Right renal cortex interstitium (tissue), 3 donors: Measurements from ENCODE around the gene HOXD12. TPM values are rescaled to one million over a fixed set of nuclear protein-coding genes. Genes with fewer than 3 reads are reported as not detected.

ENCODE experiments used
- DNase-seq, 3 donors: peaks; one replicate each; pipeline ENCODE4 v3.0.0-alpha.2; 2013; ENCODE audit warnings: low read depth in 3 of 3, low spot score in 2 of 3
- polyA plus RNA-seq, 3 donors: library from polyadenylated mRNA; unstranded; fragments of 120-200 nt; gene quantifications; one replicate each; pipeline ENCODE4 v1.2.1, GENCODE V29; 2013; ENCODE audit not compliant: insufficient read length in 3 of 3

The HOXD12 gene
- polyA plus RNA-seq, 3 donors = 0.24 to 0.42 (median 0.28) TPM

GRCh38 chr2:176092270-176093144, 7.1 kb upstream of the HOXD12 start, which contains the start of gene HOXD13:
HOXD13 (plus strand) TSS chr2:176092721; CDS start chr2:176092891, 170 bp downstream.
- no peak for DNase-seq

DNA sequence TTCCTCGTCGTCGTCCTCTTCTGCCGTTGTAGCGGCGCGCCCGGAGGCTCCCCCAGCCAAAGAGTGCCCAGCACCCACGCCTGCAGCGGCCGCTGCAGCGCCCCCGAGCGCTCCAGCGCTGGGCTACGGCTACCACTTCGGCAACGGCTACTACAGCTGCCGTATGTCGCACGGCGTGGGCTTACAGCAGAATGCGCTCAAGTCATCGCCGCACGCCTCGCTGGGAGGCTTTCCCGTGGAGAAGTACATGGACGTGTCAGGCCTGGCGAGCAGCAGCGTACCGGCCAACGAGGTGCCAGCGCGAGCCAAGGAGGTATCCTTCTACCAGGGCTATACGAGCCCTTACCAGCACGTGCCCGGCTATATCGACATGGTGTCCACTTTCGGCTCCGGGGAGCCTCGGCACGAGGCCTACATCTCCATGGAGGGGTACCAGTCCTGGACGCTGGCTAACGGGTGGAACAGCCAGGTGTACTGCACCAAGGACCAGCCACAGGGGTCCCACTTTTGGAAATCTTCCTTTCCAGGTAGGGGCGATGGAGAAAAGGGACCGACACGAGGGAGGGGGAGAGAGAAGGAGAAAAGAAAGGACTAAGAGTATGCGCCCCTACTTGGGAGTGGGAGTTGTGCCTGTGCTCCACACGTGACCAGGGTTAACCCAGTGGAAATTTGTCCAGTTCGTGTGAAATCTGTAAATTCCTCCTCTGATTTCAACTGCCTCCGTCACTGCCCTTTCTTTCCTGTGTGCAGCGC, 6.3 kb upstream of the HOXD12 start:
- no peak for DNase-seq

DNA sequence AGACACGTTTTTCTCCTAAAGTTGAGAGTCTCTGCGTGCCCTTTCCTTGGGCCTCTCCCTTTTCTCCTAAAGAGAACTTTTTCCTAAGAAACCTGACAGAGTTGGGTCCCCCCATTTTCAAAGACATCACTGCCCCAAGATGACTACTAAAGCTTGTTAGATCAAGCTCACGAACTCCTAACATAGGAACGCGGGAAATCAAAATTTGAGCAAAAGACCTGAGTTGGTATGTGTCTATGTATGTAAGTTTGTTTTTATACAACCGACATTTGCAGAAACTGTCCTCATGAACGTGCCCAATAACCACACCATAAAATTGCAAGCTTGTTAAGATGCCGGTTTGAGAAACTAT, 5.7 kb upstream of the HOXD12 start:
- no peak for DNase-seq

GRCh38 chr2:176094349-176094748, 5.2 kb upstream of the HOXD12 start:
- DNase-seq = no peak

- no peak for DNase-seq
Measured at GRCh38 chr2:176095421-176095820, 4.2 kb upstream of the HOXD12 start.

DNA sequence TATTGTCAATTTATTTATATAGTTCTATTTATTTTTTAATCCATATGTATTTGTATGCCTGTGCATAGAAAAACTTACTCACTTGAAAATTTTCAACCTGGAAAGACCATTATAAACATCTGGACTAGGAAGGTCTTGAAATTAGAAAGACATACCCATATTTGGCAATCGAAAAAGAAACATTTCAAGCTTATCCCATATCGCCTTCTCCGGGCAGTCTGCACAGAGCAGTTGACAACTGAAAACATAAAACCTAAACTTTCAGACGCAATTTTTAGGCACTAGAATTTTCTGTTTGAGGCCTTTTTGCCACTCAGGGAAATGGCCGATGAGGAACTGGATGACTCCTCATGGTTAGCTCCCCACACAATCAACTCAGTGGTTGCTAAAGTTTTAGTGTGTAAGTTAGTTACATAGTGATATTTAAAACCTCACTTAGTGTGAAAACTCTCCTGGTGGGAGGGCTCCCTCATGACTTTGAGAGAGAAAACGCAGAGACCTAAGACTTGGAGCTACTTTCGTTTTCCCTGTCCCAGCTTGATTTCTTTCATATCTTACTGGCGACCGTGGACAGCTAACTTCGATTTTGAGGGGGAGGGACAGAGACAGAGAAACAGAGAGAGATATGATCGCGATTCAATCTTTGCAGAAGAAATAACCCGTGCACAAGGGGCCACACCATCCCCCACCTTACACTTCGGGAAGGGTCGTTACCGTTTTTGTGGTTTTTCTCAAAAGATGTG, 3.2 kb upstream of the HOXD12 start:
- no peak for DNase-seq

DNA sequence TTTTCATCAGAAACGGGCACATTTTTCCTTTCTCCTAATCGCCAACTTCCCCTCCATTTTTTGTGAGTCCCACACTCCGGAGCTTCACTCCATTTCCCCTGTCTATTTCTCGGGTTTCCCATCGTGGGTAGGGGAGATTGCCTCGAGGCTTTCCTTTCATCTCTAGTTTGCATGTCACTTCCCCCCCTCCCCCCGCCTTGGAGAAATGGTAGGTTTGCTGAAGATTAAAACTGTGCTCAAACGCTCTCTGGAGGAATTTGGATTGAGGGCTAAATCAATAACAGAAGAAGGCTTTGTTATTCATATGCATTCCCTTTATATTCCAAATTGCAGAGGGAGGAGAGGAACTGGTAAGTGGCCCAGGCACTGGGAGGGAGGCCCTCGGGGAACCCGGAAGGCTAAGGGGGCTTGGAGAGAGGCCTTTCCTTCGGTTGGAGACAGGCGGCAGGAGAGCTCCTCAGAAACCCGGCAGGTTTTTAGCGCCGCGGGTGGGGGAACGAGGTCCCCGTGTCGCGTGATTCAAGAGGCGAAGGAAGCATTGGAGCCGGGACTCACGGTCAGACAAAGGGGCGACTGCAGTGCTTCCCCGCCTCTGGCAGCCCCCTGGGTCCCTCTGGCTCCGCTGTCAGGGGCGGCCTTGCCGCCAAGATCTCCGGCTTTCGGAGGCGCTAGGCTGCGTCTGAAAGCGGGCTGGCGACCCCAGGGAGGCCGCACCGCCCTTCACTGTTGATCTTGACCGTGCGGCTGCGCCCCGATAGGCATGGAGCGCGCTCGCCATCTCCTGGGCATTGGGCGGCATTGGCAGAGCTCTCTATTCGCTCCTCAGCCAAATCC, 2.4 kb upstream of the HOXD12 start:
- no peak for DNase-seq

DNA sequence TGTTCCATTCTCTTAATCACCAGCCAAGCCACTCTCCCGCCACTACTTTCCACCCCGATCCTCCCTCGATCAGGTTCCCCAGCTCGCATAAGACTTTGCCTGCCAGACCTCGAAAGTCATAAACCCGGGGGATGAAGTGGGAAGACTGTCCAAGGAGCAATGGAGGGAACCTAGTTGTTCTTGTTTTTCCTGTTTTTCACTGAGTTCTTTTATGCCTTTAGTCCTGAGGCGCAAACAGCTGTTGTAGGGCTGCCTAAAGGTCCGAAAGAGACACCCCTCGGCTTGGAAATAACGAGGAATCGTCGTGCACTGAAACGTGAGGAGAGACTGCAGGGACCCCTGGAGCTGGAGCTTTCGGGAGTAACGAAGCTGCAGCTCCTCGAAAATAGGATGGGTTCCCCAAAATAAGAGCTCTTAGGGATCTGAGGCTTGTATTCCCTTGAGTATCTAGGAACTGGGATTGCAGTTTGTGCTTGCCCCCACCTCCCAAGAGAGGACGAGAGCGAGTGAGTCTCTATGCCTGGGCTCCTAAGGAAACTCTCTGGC, 1.7 kb upstream of the HOXD12 start:
- DNase-seq = no peak

GRCh38 chr2:176098366-176099158, 1.0 kb upstream of the HOXD12 start:
- DNase-seq = no peak

DNA sequence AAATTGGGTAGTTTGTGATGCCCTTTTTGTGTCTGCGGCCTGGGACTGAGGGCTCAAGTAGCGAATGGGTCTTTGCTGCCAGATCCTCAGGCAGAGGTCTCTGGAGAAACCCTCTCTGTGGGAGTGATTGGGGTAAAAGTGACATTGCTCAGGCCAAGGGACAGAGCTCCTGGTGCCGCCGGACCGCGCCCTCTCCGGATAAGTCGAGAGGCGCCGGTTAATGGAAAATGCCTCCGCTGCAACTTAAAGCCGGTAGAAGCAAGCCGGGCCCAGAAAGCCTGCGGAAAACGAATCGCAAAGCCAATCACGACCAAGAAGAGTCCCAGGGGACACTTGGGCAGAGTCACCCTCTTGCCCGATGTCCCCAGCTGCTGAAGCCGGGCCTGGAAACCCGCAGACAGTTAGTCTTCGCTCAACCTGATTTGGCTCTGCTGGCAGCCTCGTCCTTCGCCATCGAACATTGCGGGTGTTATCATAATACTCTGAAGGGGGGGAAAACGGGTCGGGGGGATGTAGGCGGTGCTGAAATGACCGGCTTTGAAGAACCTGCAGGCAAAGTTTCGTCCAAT, 352 bp upstream of the HOXD12 start:
- no peak for DNase-seq

DNA sequence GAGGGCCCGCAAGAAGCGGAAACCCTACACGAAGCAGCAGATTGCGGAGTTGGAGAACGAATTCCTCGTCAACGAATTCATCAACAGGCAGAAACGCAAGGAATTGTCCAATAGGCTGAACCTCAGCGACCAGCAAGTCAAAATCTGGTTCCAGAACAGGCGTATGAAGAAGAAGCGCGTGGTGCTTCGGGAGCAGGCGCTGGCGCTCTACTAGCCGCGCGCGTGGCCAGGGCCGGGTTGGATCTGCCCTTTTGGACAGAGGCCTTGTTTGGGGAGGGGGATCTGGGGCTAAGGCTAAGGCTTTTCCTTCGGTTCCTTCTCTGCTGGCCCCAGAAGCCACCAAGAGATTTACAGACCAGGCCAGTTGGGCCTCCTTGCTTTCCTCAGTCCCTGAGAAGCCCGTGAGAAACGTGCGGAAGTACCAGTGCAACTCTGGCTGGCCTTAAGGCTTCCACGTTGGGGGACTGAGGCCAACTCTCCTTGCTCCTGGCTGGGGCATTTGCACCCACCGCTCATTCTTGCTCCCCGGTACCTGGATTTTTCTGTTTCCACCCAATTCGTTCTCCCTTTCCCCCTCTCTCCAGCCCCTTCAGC, 1.0 kb downstream of the HOXD12 start:
- DNase-seq = no peak

GRCh38 chr2:176101216-176101830, 1.7 kb downstream of the HOXD12 start:
- DNase-seq = no peak

DNA sequence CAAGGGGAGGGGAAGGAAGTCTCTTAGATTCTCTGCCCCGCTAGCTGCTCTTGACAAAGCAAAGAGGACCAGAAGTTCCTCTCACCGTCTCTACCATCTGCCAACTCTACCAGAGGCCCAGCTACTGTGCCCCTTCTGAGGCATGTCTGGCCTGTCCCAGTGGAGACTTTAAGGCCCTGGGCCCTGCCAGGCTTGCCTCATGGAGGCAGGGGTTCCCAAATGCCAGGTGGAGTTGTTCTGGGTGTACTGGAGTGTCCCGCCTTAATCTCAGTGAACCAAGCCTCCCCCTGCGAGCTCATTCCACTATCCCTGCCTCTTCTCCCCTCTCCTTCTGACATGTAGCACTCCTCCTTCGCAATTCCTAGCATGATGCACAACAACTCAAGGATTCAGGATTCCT, 2.2 kb downstream of the HOXD12 start:
- no peak for DNase-seq

DNA sequence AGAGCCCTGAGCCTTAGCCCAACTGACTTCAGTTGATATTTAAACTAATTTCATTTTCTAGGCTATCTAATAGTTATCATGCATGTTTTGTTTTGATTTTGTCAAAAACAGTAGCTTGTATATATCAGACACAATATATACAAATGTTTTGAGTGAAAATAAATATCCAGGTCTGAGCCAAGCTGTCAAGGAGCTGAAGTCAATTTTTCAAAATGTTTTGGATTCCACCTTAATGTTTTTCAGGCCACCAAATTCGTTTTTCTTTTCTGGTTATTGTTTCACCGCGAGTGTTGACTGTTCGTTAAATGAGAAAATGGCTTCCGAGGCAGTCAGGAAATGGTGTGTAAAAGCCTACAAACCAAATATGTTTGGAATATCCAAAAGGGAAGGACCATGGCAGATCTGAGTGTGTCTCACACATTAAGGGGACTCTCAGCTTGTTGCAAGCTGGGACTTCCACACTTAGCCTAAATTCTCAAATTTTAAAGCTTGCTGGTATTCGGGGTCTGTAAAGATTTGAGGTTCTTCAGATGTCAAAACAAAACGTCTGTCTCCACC, 2.8 kb downstream of the HOXD12 start:
- no peak for DNase-seq

- DNase-seq = no peak
Measured at GRCh38 chr2:176103194-176103593, 3.6 kb downstream of the HOXD12 start.

- DNase-seq = no peak
Measured at GRCh38 chr2:176103742-176104315, 4.2 kb downstream of the HOXD12 start.

DNA sequence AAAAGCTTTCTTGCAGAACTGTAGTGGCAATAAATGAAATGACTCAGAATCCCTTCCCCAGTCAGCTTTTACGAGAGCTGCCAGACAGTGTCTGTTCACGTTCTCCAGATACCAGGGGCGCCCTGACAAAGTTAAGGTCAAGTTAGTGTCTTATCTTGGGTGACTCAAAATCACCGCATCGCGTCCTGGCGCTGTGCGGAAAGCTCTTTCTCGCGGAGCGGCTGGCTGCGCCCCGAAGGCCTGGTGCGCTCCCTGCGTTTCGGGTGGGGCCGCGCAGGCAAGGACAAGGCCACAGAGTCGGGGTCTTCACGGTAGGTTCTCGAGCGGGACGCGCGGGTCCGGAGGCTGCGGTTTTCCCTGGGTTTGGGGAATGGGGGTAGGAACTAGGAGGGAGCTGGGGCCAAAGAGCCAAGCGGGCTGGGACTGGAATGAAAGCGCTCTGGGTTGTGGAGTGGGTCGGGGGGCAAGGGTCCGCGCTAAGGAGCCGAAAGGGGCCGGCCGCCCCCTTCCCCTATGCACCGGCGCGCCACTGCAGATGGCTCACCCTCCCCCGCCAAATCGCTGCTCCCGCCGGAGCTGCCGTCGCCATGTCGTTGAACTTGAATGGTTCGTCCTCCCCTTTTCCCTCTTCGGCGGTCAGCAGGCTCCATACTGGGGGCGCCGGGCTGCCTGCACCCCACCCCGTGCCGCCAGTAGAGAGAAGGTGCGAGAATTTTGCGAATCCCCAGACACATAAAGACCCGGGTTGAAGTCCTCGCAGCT, 4.9 kb downstream of the HOXD12 start:
- no peak for DNase-seq
